Stimulated activated CD4-positive, alpha-beta T cell treated with anti-CD3 and anti-CD28 coated beads, Interleukin-4, amount 100 ng/mL, for 1 hour (primary cell): ENCODE results near the gene RASD2.
A peak's percentile ranks its signal among the peaks of the same experiment; 100 is the strongest.

Experiments
- DNase-seq: peaks from one replicate; pipeline ENCODE4 v3.0.0-alpha.2; 2020

The RASD2 gene

GRCh38 chr22:35561796-35562526 lies 21.3 kb downstream of the RASD2 start:
- no peak for DNase-seq

GRCh38 chr22:35563211-35563610 lies 22.6 kb downstream of the RASD2 start:
- DNase-seq = no peak

- DNase-seq = no peak
Measured at GRCh38 chr22:35564975-35565867, 24.6 kb downstream of the RASD2 start.

- DNase-seq = no peak
Measured at GRCh38 chr22:35567351-35568141, 26.9 kb downstream of the RASD2 start.

GRCh38 chr22:35568751-35569739 lies 28.4 kb downstream of the RASD2 start:
- no peak for DNase-seq

GRCh38 chr22:35569916-35570315 lies 29.3 kb downstream of the RASD2 start:
- no peak for DNase-seq

- no peak for DNase-seq
Measured at GRCh38 chr22:35570686-35571194, 30.1 kb downstream of the RASD2 start.

- DNase-seq = no peak
Measured at GRCh38 chr22:35572556-35572955, 31.9 kb downstream of the RASD2 start.

- no peak for DNase-seq
Measured at GRCh38 chr22:35575116-35575748, 34.6 kb downstream of the RASD2 start.

- no peak for DNase-seq
Measured at GRCh38 chr22:35576671-35577070, 36.0 kb downstream of the RASD2 start.

- no peak for DNase-seq
Measured at GRCh38 chr22:35577799-35578659, 37.4 kb downstream of the RASD2 start.

- no peak for DNase-seq
Measured at GRCh38 chr22:35578836-35579575, 38.4 kb downstream of the RASD2 start.

GRCh38 chr22:35580351-35581022 lies 39.9 kb downstream of the RASD2 start:
- DNase-seq = no peak

- DNase-seq = no peak
Measured at GRCh38 chr22:35581023-35581413, 40.4 kb downstream of the RASD2 start.

- no peak for DNase-seq
Measured at GRCh38 chr22:35582218-35582860, 41.7 kb downstream of the RASD2 start.

- peak; percentile 43 for DNase-seq
Measured at GRCh38 chr22:35582861-35583670, 42.4 kb downstream of the RASD2 start.

- no peak for DNase-seq
Measured at GRCh38 chr22:35586771-35587170, 46.1 kb downstream of the RASD2 start.
